ENCODE results near the gene ATP8A1. TPM values are rescaled to one million over a fixed set of nuclear protein-coding genes. Genes with fewer than 3 reads are reported as not detected.

ATP8A1 gene
- total and polyA plus RNA-seq, 2 of the 4 experiments (the other 2 are of a cell fraction): 0.12 to 0.36 TPM

DNA sequence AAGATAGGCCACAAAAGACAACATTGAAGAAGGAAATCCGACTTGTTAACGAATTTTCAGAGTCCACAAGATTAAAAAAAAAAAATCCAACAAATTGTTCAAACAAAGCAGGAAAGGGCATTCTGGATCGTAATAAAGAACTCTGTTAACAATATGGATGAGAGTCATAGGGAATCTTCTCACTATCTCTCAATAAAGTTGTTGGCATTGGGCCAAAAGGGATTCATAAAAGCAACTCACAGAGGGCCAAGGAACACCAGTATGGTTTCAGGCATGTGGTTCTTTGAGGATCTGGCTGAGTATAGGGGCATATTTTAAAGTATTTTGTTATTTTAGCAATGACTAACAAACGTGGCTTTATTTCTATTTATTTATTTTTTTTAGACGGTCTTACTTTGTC, 210.1 kb downstream of the ATP8A1 start:
- Histone ChIP-seq H3K56ac (ENCODE audit: extremely low read depth, insufficient read depth, low read length) (no peak overlapping the region), H3K9ac (ENCODE audit: low read depth, low read length) (no peak overlapping the region), H3K9me3 (ENCODE audit: control insufficient read depth, insufficient read depth, low read length) (no peaks in the 10 kb centered on the region), H3K27me3 (ENCODE audit: control insufficient read depth, insufficient read depth, low read length) (no peaks in the 10 kb centered on the region), H3K4ac (ENCODE audit: low read depth, low read length) (no peak overlapping the region), H3K36me3 (ENCODE audit: control insufficient read depth, insufficient read depth, low read length) (no peaks in the 10 kb centered on the region), H3K27ac (ENCODE audit: insufficient read depth, low read length) (no peak overlapping the region), H3K4me3 (ENCODE audit: insufficient read depth, low read depth, low read length) (no peak overlapping the region), H3K9me1 (ENCODE audit: insufficient read depth, low read length) (no peaks in the 10 kb centered on the region), H3K23ac (ENCODE audit: low read depth, low read length) (no peak overlapping the region), H4K5ac (ENCODE audit: low read depth, low read length) (no peak overlapping the region), H3K79me1 (ENCODE audit: low read depth in 1 of 2, low read length in 2 of 2) (no peaks in the 10 kb centered on the region), H4K20me1 (ENCODE audit: insufficient read depth, low read length) (no peaks in the 10 kb centered on the region), H2AK9ac (replicated peaks; ENCODE audit: low read depth, low read length, poor library complexity) (no peak overlapping the region), H3K18ac (ENCODE audit: low read depth, low read length) (no peak overlapping the region), H4K8ac (ENCODE audit: low read depth in 2 of 2, low read length in 2 of 2) (no peak overlapping the region), H3K4me1 (ENCODE audit: control insufficient read depth, insufficient read depth, low read length) (no peaks in the 10 kb centered on the region), H2AFZ (replicated peaks; ENCODE audit: low read length, poor library complexity) (no peak overlapping the region), H2AK5ac (ENCODE audit: low read depth, low read length) (no peak overlapping the region), H2BK120ac (ENCODE audit: low read depth, low read length) (no peak overlapping the region), H2BK5ac (ENCODE audit: low read depth, low read length, poor library complexity, severe bottlenecking) (no peak overlapping the region), H3K4me2 (ENCODE audit: low read depth, low read length) (no peak overlapping the region), H2BK15ac (ENCODE audit: low read depth, low read length) (no peak overlapping the region), H4K91ac (ENCODE audit: insufficient read depth, low read depth, low read length) (no peak overlapping the region), H2BK20ac (ENCODE audit: low read depth, low read length) (no peak overlapping the region), H3K14ac (replicated peaks; ENCODE audit: low read depth, low read length) (no peak overlapping the region)
- TF ChIP-seq NFE2L2 (IDR thresholded peaks at IDR 0.05; ENCODE audit: low read depth, low read length): no peak
- TF ChIP-seq FOS (IDR thresholded peaks at IDR 0.05; ENCODE audit: low read depth, low read length): no peak
- no peak for TF ChIP-seq CEBPB (IDR thresholded peaks at IDR 0.05; ENCODE audit: low read depth, low read length)
- TF ChIP-seq CHD1 (IDR thresholded peaks at IDR 0.05; ENCODE audit: low read depth, low read length): no peak
- no peak for TF ChIP-seq RFX5 (IDR thresholded peaks at IDR 0.05; ENCODE audit: low read depth, low read length)
- no peak for TF ChIP-seq MAZ (IDR thresholded peaks at IDR 0.05; ENCODE audit: borderline replicate concordance, low read depth, low read length)
- no peak for TF ChIP-seq RCOR1 (IDR thresholded peaks at IDR 0.05; ENCODE audit: insufficient replicate concordance, low read length)
- TF ChIP-seq, protein P1, sequence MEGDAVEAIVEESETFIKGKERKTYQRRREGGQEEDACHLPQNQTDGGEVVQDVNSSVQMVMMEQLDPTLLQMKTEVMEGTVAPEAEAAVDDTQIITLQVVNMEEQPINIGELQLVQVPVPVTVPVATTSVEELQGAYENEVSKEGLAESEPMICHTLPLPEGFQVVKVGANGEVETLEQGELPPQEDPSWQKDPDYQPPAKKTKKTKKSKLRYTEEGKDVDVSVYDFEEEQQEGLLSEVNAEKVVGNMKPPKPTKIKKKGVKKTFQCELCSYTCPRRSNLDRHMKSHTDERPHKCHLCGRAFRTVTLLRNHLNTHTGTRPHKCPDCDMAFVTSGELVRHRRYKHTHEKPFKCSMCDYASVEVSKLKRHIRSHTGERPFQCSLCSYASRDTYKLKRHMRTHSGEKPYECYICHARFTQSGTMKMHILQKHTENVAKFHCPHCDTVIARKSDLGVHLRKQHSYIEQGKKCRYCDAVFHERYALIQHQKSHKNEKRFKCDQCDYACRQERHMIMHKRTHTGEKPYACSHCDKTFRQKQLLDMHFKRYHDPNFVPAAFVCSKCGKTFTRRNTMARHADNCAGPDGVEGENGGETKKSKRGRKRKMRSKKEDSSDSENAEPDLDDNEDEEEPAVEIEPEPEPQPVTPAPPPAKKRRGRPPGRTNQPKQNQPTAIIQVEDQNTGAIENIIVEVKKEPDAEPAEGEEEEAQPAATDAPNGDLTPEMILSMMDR (conservative IDR thresholded peaks at IDR 0.05; ENCODE audit: low read depth, low read length): no peak
- no peak for TF ChIP-seq MAFK (IDR thresholded peaks at IDR 0.05; ENCODE audit: low read depth, low read length)
- no peak for TF ChIP-seq BHLHE40 (IDR thresholded peaks at IDR 0.05; ENCODE audit: low read depth, low read length)
- no peak for TF ChIP-seq POLR2A (IDR thresholded peaks at IDR 0.05; ENCODE audit: low read depth, low read length)
- TF ChIP-seq RAD21 (IDR thresholded peaks at IDR 0.05; ENCODE audit: low read length): no peak
- TF ChIP-seq, protein P2, sequence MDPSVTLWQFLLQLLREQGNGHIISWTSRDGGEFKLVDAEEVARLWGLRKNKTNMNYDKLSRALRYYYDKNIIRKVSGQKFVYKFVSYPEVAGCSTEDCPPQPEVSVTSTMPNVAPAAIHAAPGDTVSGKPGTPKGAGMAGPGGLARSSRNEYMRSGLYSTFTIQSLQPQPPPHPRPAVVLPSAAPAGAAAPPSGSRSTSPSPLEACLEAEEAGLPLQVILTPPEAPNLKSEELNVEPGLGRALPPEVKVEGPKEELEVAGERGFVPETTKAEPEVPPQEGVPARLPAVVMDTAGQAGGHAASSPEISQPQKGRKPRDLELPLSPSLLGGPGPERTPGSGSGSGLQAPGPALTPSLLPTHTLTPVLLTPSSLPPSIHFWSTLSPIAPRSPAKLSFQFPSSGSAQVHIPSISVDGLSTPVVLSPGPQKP (IDR thresholded peaks at IDR 0.05; ENCODE audit: borderline replicate concordance, low read depth, low read length): no peak
- no peak for TF ChIP-seq SMC3 (IDR thresholded peaks at IDR 0.05; ENCODE audit: low read depth, low read length)
- ChIA-PET CTCF (no interaction called here), POLR2A (ENCODE audit: unreplicated experiment) (no interaction called here)
- in situ Hi-C loops (cut with MboI; ENCODE audit: low sequenced_read_pairs) (no loop called here), dilution Hi-C loops (cut with HindIII; ENCODE audit: low sequenced_read_pairs, unreplicated experiment) (no loop called here), intact Hi-C loops (cut with micrococcal nuclease) (no loop called here)
- DNase-seq (no peak), ATAC-seq (ENCODE audit: low read depth) (no peak)
- no CpG with 5 or more reads among the region's 5 CpGs for WGBS, 2 experiments (ENCODE audit: extremely low coverage in 2 of 2, insufficient read length in 1 of 2)
- BruUV-seq (replicated peaks): no TSS peak

Data from IMR-90 (cell line).